H1 (cell line): ENCODE results near the gene CDH1. TPM values are rescaled to one million over a fixed set of nuclear protein-coding genes. Genes with fewer than 3 reads are reported as not detected.
"Not testable (repeated sequence)": the region's sequence is repeated elsewhere in the genome, so short reads cannot be mapped to it uniquely, and the experiment has no call there.

Experiments
- CTCF ChIA-PET: fragments of 300-600 bp; sonication (Branson Sonifier 250); formaldehyde crosslinking; loops from one replicate; lab custom pipeline; 2021; ENCODE audit not compliant: partially characterized antibody; lab: Charles Lee
- POLR2A ChIA-PET: fragments of 300-600 bp; sonication (Branson Sonifier 250); formaldehyde crosslinking; loops from one replicate; lab custom pipeline; 2021; ENCODE audit warnings: inconsistent platforms; ENCODE audit not compliant: partially characterized antibody; lab: Charles Lee
- DNase-seq, 2 experiments: peaks; one replicate each; pipeline versions ENCODE4 v3.0.0 to v3.0.0-alpha.2; 2010 to 2022; ENCODE audit warnings: low spot score in 2 of 2, low read depth in 1 of 2, mixed read lengths in 1 of 2
- FAIRE-seq: peaks from 2 replicates; lab custom pipeline; 2011; peaks lifted over from hg19 to GRCh38; lab: Jason Lieb, UNC
- H2AFZ ChIP-seq: 2 replicates; pipeline ENCODE4 v1.8.1; 2012; ENCODE audit warnings: low read length, inconsistent platforms
- H2AK5ac ChIP-seq: 2 replicates; pipeline ENCODE4 v1.6.1; 2013; ENCODE audit warnings: low read depth, low read length
- H2BK120ac ChIP-seq: replicated peaks from 2 replicates; pipeline ENCODE3; 2013; ENCODE audit warnings: low read depth, low read length, inconsistent platforms
- H2BK12ac ChIP-seq: 2 replicates; pipeline ENCODE4 v1.6.1; 2013; ENCODE audit warnings: low read depth, low read length
- H2BK15ac ChIP-seq: 2 replicates; pipeline ENCODE4 v1.6.1; 2013; ENCODE audit warnings: low read length
- H2BK20ac ChIP-seq: 2 replicates; pipeline ENCODE4 v1.6.1; 2013; ENCODE audit warnings: low read length
- H2BK5ac ChIP-seq: 2 replicates; pipeline ENCODE4 v1.6.1; 2013; ENCODE audit warnings: low read depth, low read length
- H3K14ac ChIP-seq: 2 replicates; pipeline ENCODE4 v1.6.1; 2013; ENCODE audit warnings: inconsistent platforms; ENCODE audit not compliant: insufficient read length
- H3K18ac ChIP-seq: 2 replicates; pipeline ENCODE4 v1.6.1; 2013; ENCODE audit warnings: low read length; ENCODE audit errors: extremely low read depth
- H3K23ac ChIP-seq: 2 replicates; pipeline ENCODE4 v1.6.1; 2013; ENCODE audit warnings: inconsistent platforms; ENCODE audit not compliant: insufficient read length
- H3K23me2 ChIP-seq: 2 replicates; pipeline ENCODE4 v1.6.1; 2013; ENCODE audit warnings: low read depth, low read length
- H3K27ac ChIP-seq: 2 replicates; pipeline ENCODE4 v1.6.1; 2011; ENCODE audit warnings: low read depth, low read length, inconsistent platforms
- H3K27me3 ChIP-seq, 4 experiments: replicated peaks in 1 of 4; 1 replicate in 1 of 4; 2 replicates in 3 of 4; pipeline versions ENCODE4 v1.6.1 to v1.8.1; 2011 to 2013; ENCODE audit warnings: low read length in 3 of 4, mild to moderate bottlenecking in 3 of 4, inconsistent platforms in 2 of 4, mixed read lengths in 2 of 4, moderate library complexity in 1 of 4; ENCODE audit not compliant: control insufficient read depth in 3 of 4, insufficient read depth in 3 of 4; ENCODE audit errors: extremely low read depth in 1 of 4
- H3K36me3 ChIP-seq, 4 experiments: 2 replicates each; pipeline versions ENCODE4 v1.6.1 to v1.8.1; 2011 to 2013; ENCODE audit warnings: mild to moderate bottlenecking in 4 of 4, low read length in 3 of 4, moderate library complexity in 2 of 4, control low read depth in 1 of 4, inconsistent platforms in 1 of 4; ENCODE audit not compliant: insufficient read depth in 4 of 4, control insufficient read depth in 2 of 4
- H3K4ac ChIP-seq: replicated peaks from 2 replicates; pipeline ENCODE3; 2013; ENCODE audit warnings: low read length, low read depth, mixed read lengths, inconsistent platforms; ENCODE audit not compliant: insufficient read length
- H3K4me1 ChIP-seq, 4 experiments: replicated peaks in 1 of 4; 1 replicate in 1 of 4; 2 replicates in 3 of 4; pipeline versions ENCODE4 v1.6.1 to v1.8.1; 2011 to 2013; ENCODE audit warnings: low read length in 3 of 4, inconsistent platforms in 2 of 4, mixed read lengths in 1 of 4; ENCODE audit not compliant: insufficient read depth in 4 of 4, control insufficient read depth in 3 of 4
- H3K4me2 ChIP-seq, 2 experiments: 2 replicates each; pipeline versions ENCODE4 v1.6.1 to v1.8.1; 2011 to 2013; ENCODE audit warnings: low read depth in 2 of 2, low read length in 2 of 2, control low read depth in 1 of 2, inconsistent platforms in 1 of 2, mild to moderate bottlenecking in 1 of 2; ENCODE audit not compliant: insufficient read depth in 1 of 2
- H3K4me3 ChIP-seq, 4 experiments: fragments of 200-600, 300-600 bp in 1 of 4; sonication (generic), shearing (Covaris generic), sonication (Bioruptor Twin) in 1 of 4; 2 replicates each; pipeline versions ENCODE4 v1.5.1 to v1.8.1; 2011 to 2016; ENCODE audit warnings: low read length in 4 of 4, low read depth in 3 of 4, control low read depth in 2 of 4, inconsistent platforms in 2 of 4, mild to moderate bottlenecking in 2 of 4, mixed read lengths in 1 of 4, moderate library complexity in 1 of 4; ENCODE audit not compliant: insufficient read depth in 2 of 4; ENCODE audit errors: extremely low read depth in 1 of 4
- H3K56ac ChIP-seq: replicated peaks from 2 replicates; pipeline ENCODE3; 2013; ENCODE audit warnings: low read depth, mild to moderate bottlenecking, mixed read lengths, low read length, inconsistent platforms; ENCODE audit not compliant: insufficient read length
- H3K79me1 ChIP-seq: 2 replicates; pipeline ENCODE4 v1.6.1; 2013; ENCODE audit warnings: low read depth, low read length, control low read depth
- H3K79me2 ChIP-seq, 2 experiments: 2 replicates each; pipeline versions ENCODE4 v1.6.1 to v1.8.1; 2012 to 2013; ENCODE audit warnings: low read length in 2 of 2, mild to moderate bottlenecking in 2 of 2, inconsistent platforms in 1 of 2; ENCODE audit not compliant: insufficient read depth in 2 of 2, control insufficient read depth in 1 of 2
- H3K9ac ChIP-seq, 4 experiments: replicated peaks in 1 of 4; 1 replicate in 1 of 4; 2 replicates in 3 of 4; pipeline versions ENCODE4 v1.6.1 to v1.8.1; 2011 to 2013; ENCODE audit warnings: low read depth in 3 of 4, low read length in 3 of 4, control low read depth in 2 of 4, mild to moderate bottlenecking in 2 of 4, moderate library complexity in 2 of 4, inconsistent platforms in 1 of 4; ENCODE audit errors: extremely low read depth in 1 of 4
- H3K9me3 ChIP-seq, 2 experiments: 2 replicates each; pipeline versions ENCODE4 v1.6.1 to v1.8.1; 2012 to 2013; ENCODE audit warnings: mild to moderate bottlenecking in 2 of 2, moderate library complexity in 2 of 2, control low read depth in 1 of 2, inconsistent platforms in 1 of 2, low read depth in 1 of 2, low read length in 1 of 2, mixed read lengths in 1 of 2; ENCODE audit not compliant: insufficient read depth in 2 of 2
- H4K20me1 ChIP-seq, 2 experiments: replicated peaks in 1 of 2; 2 replicates each; pipeline versions ENCODE3 to v1.8.1; 2011 to 2013; ENCODE audit warnings: inconsistent platforms in 2 of 2, low read length in 2 of 2, mild to moderate bottlenecking in 1 of 2; ENCODE audit not compliant: insufficient read depth in 2 of 2, control insufficient read depth in 1 of 2
- H4K5ac ChIP-seq: 2 replicates; pipeline ENCODE4 v1.6.1; 2013; ENCODE audit warnings: low read length, low read depth, mixed read lengths, inconsistent platforms; ENCODE audit not compliant: insufficient read length
- H4K8ac ChIP-seq: 2 replicates; pipeline ENCODE4 v1.8.0; 2013; ENCODE audit warnings: mild to moderate bottlenecking, moderate library complexity, low read length, inconsistent platforms; ENCODE audit not compliant: insufficient read depth; ENCODE audit errors: extremely low read depth
- H4K91ac ChIP-seq: replicated peaks from 2 replicates; pipeline ENCODE3; 2013; ENCODE audit warnings: low read length, mixed read lengths, inconsistent platforms; ENCODE audit not compliant: insufficient read length
- USF2 ChIP-seq: IDR thresholded peaks from 2 replicates; pipeline ENCODE4 v1.6.1; 2011; ENCODE audit warnings: low read length, improper control_type of control experiment
- WGBS, 2 experiments: shearing (Covaris generic) in 1 of 2; methylation state at CpG; one replicate each; pipeline versions ENCODE4 v1.1.6 to v1.1.7; 2013 to 2015; ENCODE audit warnings: low lambda C conversion rate in 2 of 2, mixed read lengths in 2 of 2, inconsistent platforms in 1 of 2, low coverage in 1 of 2, missing lambda C conversion rate in 1 of 2; ENCODE audit not compliant: insufficient replicate concordance in 2 of 2, insufficient coverage in 1 of 2, insufficient read length in 1 of 2; ENCODE audit errors: extremely low coverage in 1 of 2, missing lambda C conversion rate in 1 of 2; 5-methylcytosine and 5-hydroxymethylcytosine counted together
- polyA plus RNA-seq, 7 experiments: library from polyadenylated mRNA; depleted of rRNA in 3 of 7; stranded (reverse) in 5 of 7; unstranded in 2 of 7; fragments of >200 nt in 5 of 7; fragments of 200-250 nt in 2 of 7; gene quantifications; 1 replicate in 5 of 7; 2 replicates in 1 of 7; 4 replicates in 1 of 7; pipeline versions ENCODE4 v1.2.1 to v1.2.3, GENCODE V29; 2011 to 2013; ENCODE audit warnings: missing spikeins in 2 of 7, mixed read lengths in 2 of 7
- total RNA-seq: library from RNA; stranded (reverse); fragmentation: NEBNext Ultra II Directional; extraction: Animal tissue kit (Norgen Biotek cat#: 25700); gene quantifications from 2 replicates; pipeline ENCODE4 v1.2.1, GENCODE V29; 2021

CDH1 gene
- total and polyA plus RNA-seq, 2 of the 8 experiments (the other 6 are each of a cell fraction or from before 2014, with no cell fraction given): 133 to 265 TPM

GRCh38 chr16:68715471-68715870 lies 21.6 kb upstream of the CDH1 start (continued):
- TF ChIP-seq USF2: no peak

- H2BK120ac ChIP-seq, DNase-seq, H4K5ac ChIP-seq, H3K9ac ChIP-seq, H3K56ac ChIP-seq, H2BK5ac ChIP-seq, H4K8ac ChIP-seq, H3K14ac ChIP-seq, H2BK20ac ChIP-seq, H3K23me2 ChIP-seq, H3K36me3 ChIP-seq, H3K79me2 ChIP-seq, H2AK5ac ChIP-seq, H2BK12ac ChIP-seq, H4K91ac ChIP-seq, H3K4me3 ChIP-seq, FAIRE-seq, H4K20me1 ChIP-seq, H2AFZ ChIP-seq, H3K4me2 ChIP-seq, H3K27me3 ChIP-seq, H3K23ac ChIP-seq, H2BK15ac ChIP-seq, H3K18ac ChIP-seq, H3K4me1 ChIP-seq, H3K79me1 ChIP-seq, H3K4ac ChIP-seq, H3K9me3 ChIP-seq, H3K27ac ChIP-seq: not testable (repeated sequence)
- CTCF ChIA-PET: interaction anchor here (0.7 to 1.3 kb wide), 4 partner anchors 8 to 143 kb away, joined by 3 to 4 read pairs (median 4); no protein-coding TSS in a partner anchor
- WGBS, 2 experiments: 93% methylated on average over 4 of the region's 4 CpGs; no CpG with 5 or more reads in 1 of the 2 experiments
- POLR2A ChIA-PET: interaction anchor here (1.6 kb wide), 1 partner anchor 14 kb away, joined by 3 read pairs; no protein-coding TSS in a partner anchor
Measured at GRCh38 chr16:68716516-68716915, 20.6 kb upstream of the CDH1 start.
